Subcutaneous adipose tissue (tissue), 4 donors: ENCODE results near the gene ISYNA1. TPM values are rescaled to one million over a fixed set of nuclear protein-coding genes. Genes with fewer than 3 reads are reported as not detected.

Experiments
- total RNA-seq, 4 donors: library from RNA; depleted of rRNA; stranded (reverse); fragments of >200 nt; gene quantifications; one replicate each; pipeline ENCODE4 v1.1.0, GENCODE V29; 2016
- TF ChIP-seq, protein P1 (sequence below): fragments of 450-650 bp; IDR thresholded peaks from one replicate; pipeline ENCODE4 v1.5.1; 2016; ENCODE audit warnings: low read depth, mild to moderate bottlenecking, control low read depth, antibody characterized with exemption, moderate library complexity

The ISYNA1 gene
- total RNA-seq, 4 donors from 2014 or later = 9.9 to 50.5 (median 11.4) TPM

- TF ChIP-seq, protein P1, sequence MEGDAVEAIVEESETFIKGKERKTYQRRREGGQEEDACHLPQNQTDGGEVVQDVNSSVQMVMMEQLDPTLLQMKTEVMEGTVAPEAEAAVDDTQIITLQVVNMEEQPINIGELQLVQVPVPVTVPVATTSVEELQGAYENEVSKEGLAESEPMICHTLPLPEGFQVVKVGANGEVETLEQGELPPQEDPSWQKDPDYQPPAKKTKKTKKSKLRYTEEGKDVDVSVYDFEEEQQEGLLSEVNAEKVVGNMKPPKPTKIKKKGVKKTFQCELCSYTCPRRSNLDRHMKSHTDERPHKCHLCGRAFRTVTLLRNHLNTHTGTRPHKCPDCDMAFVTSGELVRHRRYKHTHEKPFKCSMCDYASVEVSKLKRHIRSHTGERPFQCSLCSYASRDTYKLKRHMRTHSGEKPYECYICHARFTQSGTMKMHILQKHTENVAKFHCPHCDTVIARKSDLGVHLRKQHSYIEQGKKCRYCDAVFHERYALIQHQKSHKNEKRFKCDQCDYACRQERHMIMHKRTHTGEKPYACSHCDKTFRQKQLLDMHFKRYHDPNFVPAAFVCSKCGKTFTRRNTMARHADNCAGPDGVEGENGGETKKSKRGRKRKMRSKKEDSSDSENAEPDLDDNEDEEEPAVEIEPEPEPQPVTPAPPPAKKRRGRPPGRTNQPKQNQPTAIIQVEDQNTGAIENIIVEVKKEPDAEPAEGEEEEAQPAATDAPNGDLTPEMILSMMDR = no peak
These were observed 40.8 kb upstream of the ISYNA1 start for GRCh38 chr19:18478545-18479311.

DNA sequence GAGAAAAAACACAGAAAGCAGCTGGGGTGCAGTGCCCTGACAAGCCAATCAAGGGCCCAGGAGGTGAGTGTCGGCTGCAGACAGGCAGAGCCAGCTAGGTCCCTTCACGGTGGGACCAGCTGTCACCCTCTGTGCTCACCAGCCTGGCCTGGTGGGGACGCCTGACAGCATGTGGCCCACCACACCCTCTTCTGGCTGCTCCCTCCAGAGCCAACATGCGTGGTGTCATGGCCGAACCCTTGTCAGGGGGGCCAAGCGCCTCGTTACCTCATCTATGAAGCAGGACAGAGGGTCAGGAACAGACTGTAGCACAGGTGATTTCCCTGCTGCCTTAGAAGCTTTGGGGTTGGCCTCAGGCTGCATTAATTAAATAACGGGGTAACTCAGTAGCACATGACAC lies 40.0 kb upstream of the ISYNA1 start:
- TF ChIP-seq, protein P1 = no peak

- TF ChIP-seq, protein P1 = no peak
These were observed 39.3 kb upstream of the ISYNA1 start for GRCh38 chr19:18477042-18477779.

DNA sequence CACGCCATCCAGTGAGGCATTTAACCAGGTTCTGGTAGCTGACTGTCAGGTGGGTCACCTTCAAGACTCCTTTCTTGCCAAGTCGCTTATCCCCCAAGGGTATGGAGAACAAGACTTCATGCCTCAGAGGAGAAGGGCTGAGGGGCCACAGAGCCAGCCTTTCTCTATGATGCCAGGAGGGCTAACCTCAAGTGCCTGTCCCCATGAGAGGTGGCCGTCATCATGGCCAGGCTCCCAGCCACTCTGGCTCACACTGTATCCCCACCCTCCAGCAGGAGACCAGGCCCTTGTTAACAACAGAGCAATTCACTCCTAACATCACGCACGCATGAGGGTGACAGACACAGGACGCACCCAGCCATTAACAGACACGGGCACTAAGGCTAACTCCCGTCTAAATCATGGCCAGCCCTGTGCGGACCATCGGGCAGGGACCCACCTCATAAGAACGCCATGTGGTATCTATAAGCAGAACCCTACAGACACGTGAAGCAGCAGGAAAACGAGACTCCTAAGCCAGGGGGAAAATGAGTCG lies 38.6 kb upstream of the ISYNA1 start:
- TF ChIP-seq, protein P1 = no peak

DNA sequence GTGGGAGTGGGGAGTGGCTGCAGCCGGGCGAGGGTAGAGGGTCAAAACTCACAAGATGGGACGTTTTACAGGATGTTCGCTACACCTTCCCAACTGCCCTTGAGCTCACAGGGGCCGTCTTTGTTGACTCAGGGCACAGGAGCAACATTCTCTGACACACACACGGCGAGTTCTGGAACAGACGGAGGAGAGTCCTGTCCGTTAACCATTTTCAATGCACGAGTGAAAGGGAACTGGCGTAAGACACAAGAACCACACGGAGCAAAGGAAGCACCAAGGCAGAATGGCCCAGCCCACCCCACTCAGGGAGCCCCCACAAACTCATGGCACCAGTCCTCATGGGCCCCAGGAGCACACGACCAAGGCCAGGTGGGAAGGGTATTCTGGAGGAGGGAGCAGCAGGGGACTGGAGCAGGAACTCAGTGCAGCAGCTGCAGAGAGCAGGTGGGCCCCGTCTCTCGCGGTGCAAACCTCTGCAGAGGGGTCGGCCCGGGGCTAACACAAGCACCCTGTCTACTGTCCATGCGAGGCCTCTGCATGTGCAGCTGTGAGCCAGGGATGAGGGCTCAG lies 37.9 kb upstream of the ISYNA1 start:
- TF ChIP-seq, protein P1 = no peak

DNA sequence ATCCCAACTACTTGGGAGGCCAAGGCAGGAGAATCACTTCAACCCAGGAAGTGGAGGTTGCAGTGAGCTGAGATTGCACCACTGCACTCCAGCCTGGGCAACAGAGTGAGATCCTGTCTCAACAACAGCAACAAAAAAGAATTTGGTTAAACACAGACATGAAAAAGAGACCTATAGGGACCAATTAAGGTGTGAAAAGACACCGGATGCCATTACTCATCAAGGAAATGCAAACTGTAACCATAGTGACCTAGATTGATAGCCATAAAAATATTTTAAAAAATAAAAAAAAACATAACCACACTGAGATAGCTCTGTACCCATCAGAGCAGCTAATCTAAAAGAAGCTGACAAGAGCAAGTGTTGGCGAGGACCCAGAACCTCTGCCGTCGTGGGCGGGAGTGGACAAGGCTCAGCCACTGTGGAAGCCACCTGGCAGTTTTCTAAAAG lies 37.1 kb upstream of the ISYNA1 start:
- TF ChIP-seq, protein P1 = no peak
